ENCODE results near the gene TAS1R3.
A peak's percentile ranks its signal among the peaks of the same experiment; 100 is the strongest.

TAS1R3 gene

DNA sequence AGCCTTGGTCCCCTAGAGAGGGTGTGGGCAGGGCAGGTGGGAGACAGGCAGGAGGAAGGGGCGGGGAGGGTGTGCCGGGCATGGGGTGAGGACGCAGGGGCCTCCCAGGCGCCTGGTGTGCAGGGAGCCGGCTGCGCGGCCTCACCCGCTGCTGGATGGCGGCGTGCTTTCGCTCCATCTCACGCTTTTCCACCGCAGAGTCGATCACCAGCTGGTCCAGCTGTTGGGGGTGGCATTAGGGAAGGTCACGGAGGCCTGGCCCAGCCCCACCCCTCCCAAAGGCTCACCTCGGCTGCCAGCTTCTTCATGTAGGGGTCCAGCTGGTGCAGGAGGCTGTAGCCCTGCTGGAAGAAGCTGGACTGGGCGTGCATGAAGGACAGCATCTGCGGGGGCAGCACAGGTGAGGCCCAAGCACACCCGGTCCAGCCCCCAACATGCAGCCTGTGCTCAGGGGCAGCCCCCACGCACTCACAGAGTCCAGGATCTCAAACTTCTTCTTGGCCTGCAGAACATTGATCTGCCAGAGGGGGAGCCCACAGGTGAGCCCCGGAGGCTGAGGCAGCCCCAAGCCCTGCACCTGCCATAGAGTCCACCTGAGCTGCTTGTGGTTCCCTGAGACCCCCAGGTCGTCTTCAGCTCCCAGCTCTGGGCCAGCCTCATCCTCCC is 31.3 kb upstream of the TAS1R3 start:
- TF ChIP-seq, protein P1, sequence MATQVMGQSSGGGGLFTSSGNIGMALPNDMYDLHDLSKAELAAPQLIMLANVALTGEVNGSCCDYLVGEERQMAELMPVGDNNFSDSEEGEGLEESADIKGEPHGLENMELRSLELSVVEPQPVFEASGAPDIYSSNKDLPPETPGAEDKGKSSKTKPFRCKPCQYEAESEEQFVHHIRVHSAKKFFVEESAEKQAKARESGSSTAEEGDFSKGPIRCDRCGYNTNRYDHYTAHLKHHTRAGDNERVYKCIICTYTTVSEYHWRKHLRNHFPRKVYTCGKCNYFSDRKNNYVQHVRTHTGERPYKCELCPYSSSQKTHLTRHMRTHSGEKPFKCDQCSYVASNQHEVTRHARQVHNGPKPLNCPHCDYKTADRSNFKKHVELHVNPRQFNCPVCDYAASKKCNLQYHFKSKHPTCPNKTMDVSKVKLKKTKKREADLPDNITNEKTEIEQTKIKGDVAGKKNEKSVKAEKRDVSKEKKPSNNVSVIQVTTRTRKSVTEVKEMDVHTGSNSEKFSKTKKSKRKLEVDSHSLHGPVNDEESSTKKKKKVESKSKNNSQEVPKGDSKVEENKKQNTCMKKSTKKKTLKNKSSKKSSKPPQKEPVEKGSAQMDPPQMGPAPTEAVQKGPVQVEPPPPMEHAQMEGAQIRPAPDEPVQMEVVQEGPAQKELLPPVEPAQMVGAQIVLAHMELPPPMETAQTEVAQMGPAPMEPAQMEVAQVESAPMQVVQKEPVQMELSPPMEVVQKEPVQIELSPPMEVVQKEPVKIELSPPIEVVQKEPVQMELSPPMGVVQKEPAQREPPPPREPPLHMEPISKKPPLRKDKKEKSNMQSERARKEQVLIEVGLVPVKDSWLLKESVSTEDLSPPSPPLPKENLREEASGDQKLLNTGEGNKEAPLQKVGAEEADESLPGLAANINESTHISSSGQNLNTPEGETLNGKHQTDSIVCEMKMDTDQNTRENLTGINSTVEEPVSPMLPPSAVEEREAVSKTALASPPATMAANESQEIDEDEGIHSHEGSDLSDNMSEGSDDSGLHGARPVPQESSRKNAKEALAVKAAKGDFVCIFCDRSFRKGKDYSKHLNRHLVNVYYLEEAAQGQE (IDR thresholded peaks at IDR 0.05; ENCODE audit: insufficient read depth in 1 of 2, low read depth in 2 of 2, low read length in 2 of 2): no peak
- TF ChIP-seq TAF1 (IDR thresholded peaks at IDR 0.05; ENCODE audit: borderline replicate concordance, insufficient read depth, low read length): no peak
- no peak for TF ChIP-seq FOXP2 (optimal IDR thresholded peaks at IDR 0.05; ENCODE audit: borderline replicate concordance, extremely low read depth, extremely low read length, insufficient read depth)
- TF ChIP-seq POLR2AphosphoS5 (IDR thresholded peaks at IDR 0.05; ENCODE audit: low read depth, low read length): no peak
- TF ChIP-seq SIN3A (IDR thresholded peaks at IDR 0.05; ENCODE audit: borderline replicate concordance, insufficient read depth, low read length): no peak

DNA sequence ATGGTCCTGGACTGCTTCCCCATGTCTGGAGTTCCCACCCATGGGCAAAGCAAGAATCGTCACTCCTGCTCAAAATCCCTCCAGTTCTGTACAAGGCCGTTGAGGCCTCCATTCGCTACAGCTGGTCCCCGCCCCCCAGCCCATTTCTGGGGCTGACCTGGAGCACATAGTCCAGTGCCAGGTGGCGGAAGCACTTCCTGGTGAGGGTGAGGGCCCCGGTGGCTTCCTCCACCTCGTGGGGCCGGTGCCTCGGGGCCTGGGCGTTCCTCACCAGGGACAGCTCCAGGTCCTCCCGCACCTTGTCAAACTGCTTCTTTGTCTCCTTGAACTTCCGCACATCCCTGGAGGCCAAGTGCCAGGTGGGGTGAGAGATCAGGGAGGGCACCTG is 30.7 kb upstream of the TAS1R3 start:
- TF ChIP-seq, protein P1 (IDR thresholded peaks at IDR 0.05; ENCODE audit: insufficient read depth in 1 of 2, low read depth in 2 of 2, low read length in 2 of 2): peak in 1 of 2 experiments; percentile 65; a peak in 1 of 4 replicates
- TF ChIP-seq FOXP2 (optimal IDR thresholded peaks at IDR 0.05; ENCODE audit: borderline replicate concordance, extremely low read depth, extremely low read length, insufficient read depth): no peak

DNA sequence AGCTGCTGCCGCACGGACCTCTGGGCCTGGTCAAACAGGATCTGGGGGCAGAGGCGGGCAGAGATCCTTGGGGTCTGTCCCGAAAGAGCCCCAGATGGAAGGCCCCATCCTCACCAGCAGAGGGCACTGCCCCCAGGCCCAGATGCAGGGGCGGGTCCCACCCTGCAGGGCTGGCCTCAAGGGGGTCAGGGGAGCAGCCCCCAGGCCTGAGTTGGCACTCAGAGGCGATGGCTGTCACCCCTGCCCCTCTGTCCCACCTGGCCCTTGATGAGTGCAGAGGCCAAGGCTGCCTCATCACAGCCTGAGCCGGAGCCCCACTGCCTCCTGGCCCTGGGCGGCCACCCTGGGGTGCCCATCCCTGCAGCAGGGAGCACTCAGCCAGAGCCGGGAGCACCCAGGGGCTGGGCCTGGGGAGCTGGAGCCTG is 29.1 kb upstream of the TAS1R3 start:
- TF ChIP-seq POLR2AphosphoS5 (IDR thresholded peaks at IDR 0.05; ENCODE audit: low read depth, low read length) (no peak), SIN3A (IDR thresholded peaks at IDR 0.05; ENCODE audit: borderline replicate concordance, insufficient read depth, low read length) (no peak), FOXP2 (optimal IDR thresholded peaks at IDR 0.05; ENCODE audit: borderline replicate concordance, extremely low read depth, extremely low read length, insufficient read depth) (no peak)

DNA sequence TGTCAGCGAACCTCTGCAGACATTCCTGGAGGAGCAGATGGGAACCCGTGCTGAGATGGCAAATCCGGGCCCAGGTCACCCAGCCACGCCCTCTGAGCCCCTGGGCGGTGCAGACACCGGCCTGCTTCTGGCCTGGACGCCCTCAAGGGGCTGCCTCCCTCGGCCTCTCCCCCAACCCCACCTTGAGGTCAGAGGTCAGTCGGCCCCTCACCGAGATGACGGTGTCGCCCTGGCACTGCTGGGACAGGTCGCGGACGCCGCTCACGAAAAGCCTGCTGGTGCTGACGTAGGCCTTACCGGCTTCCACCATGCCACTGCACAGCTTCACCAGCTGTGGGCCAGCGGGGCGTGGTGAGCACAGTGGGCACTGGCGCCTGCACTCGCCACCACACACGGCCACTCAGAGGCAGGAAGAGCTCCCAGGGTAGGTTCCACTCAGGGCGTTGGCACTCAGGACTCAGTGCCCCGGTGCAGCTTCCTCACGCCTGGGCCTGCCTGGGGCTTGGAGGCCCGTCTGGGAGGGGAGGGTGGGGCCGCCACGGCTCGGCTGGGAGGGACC is 28.1 kb upstream of the TAS1R3 start:
- TF ChIP-seq FOXP2 (optimal IDR thresholded peaks at IDR 0.05; ENCODE audit: borderline replicate concordance, extremely low read depth, extremely low read length, insufficient read depth) (no peak), TAF1 (IDR thresholded peaks at IDR 0.05; ENCODE audit: borderline replicate concordance, insufficient read depth, low read length) (no peak), SIN3A (IDR thresholded peaks at IDR 0.05; ENCODE audit: borderline replicate concordance, insufficient read depth, low read length) (no peak), POLR2AphosphoS5 (IDR thresholded peaks at IDR 0.05; ENCODE audit: low read depth, low read length) (no peak)
- TF ChIP-seq, protein P1 (IDR thresholded peaks at IDR 0.05; ENCODE audit: insufficient read depth in 1 of 2, low read depth in 2 of 2, low read length in 2 of 2): no peak

DNA sequence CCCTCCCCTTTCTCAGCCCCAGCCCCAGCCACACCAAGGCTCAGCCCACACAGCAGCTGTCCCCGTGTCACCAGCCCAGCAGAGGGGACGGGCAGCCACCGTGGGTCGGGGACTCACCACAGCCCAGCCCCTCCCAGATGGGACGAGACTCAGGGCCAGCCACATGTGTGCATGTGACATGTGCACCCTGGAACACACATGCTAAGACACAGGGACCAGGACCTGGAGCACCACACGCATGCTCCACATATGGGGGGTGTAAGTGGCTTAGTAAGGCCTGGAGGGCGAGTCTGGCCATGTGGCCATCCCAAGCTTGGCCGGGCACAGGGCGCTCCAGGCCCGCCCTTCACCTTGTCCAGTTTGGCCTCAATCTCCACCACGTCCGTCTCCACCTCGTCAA is 27.3 kb upstream of the TAS1R3 start:
- TF ChIP-seq SIN3A (IDR thresholded peaks at IDR 0.05; ENCODE audit: borderline replicate concordance, insufficient read depth, low read length): no peak

DNA sequence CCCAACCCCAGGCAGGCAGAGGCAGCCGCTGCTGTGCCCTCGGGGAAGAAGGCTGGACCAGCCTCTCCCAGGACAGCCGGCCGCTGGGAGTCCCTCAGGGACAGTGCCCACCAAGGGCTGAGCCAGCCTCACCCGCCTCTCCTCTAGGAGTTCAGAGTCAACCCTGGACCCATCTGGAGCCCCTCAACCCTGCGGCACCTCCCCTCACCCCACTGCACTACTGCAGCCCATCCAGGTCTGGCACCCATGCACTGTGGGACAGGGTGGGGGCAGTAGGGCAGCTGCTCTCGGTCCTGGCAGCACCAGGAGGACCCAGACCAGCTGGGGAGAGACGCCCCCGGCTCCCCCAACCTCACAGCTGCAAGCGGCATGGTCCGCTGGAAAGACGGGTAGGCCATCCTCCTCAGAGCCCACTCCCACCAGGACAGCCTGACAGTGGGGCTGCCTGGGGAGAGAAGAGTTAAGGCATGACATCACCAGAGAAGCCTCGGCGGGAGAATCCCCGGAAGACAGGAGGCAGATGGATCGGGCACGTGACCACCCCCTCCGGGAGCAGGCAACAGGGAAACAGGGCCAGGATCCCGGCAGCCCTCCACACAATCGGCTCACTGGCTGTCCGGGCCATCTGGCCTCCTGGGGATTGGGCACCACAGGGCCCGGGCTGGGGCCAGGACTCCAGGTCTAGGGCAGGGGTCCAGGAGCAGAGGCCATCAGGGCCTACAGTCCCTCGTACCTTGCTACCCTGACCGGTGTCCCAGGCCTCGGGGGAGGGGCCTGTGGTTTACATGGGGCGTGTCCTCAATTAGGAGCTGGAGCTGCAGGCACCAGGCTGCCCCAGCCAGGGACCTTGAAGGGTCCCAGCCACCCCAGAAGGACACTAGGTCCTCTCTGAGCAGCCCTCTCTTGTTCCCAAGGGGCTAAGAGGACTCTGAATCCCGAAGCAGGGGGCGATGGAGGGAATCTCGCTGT is 26.5 kb upstream of the TAS1R3 start:
- no peak for TF ChIP-seq FOXP2 (optimal IDR thresholded peaks at IDR 0.05; ENCODE audit: borderline replicate concordance, extremely low read depth, extremely low read length, insufficient read depth)
- no peak for TF ChIP-seq TAF1 (IDR thresholded peaks at IDR 0.05; ENCODE audit: borderline replicate concordance, insufficient read depth, low read length)
- TF ChIP-seq, protein P1 (IDR thresholded peaks at IDR 0.05; ENCODE audit: insufficient read depth in 1 of 2, low read depth in 2 of 2, low read length in 2 of 2): no peak
- no peak for TF ChIP-seq POLR2AphosphoS5 (IDR thresholded peaks at IDR 0.05; ENCODE audit: low read depth, low read length)
- no peak for TF ChIP-seq SIN3A (IDR thresholded peaks at IDR 0.05; ENCODE audit: borderline replicate concordance, insufficient read depth, low read length)

Measured in PFSK-1 (cell line).